ENCODE measurements around the gene UPB1.
"Not testable (repeated sequence)": the region's sequence is repeated elsewhere in the genome, so short reads cannot be mapped to it uniquely, and the experiment has no call there.

The UPB1 gene

GRCh38 chr22:24504956-24505736 is 10.0 kb downstream of the UPB1 start:
- no peak for DNase-seq

- DNase-seq, result no peak
Measured at GRCh38 chr22:24506802-24507438, 11.8 kb downstream of the UPB1 start.

- no peak for DNase-seq
Measured at GRCh38 chr22:24507716-24508115, 12.6 kb downstream of the UPB1 start.

GRCh38 chr22:24510637-24511625 is 15.8 kb downstream of the UPB1 start:
- no peak for DNase-seq

GRCh38 chr22:24512043-24512442 is 16.9 kb downstream of the UPB1 start:
- no peak for DNase-seq

GRCh38 chr22:24513378-24514240 is 18.5 kb downstream of the UPB1 start:
- DNase-seq, result no peak

GRCh38 chr22:24514241-24515026 is 19.3 kb downstream of the UPB1 start:
- no peak for DNase-seq

- DNase-seq, result no peak
Measured at GRCh38 chr22:24515027-24515338, 19.9 kb downstream of the UPB1 start.

GRCh38 chr22:24516301-24516737 is 21.2 kb downstream of the UPB1 start:
- DNase-seq, result no peak

GRCh38 chr22:24517446-24517845 is 22.3 kb downstream of the UPB1 start:
- DNase-seq, result no peak

- DNase-seq, result no peak
Measured at GRCh38 chr22:24518228-24518627, 23.1 kb downstream of the UPB1 start.

- no peak for DNase-seq
Measured at GRCh38 chr22:24518771-24519485, 23.8 kb downstream of the UPB1 start.

GRCh38 chr22:24519496-24519895 is 24.4 kb downstream of the UPB1 start:
- no peak for DNase-seq

- DNase-seq, result peak; percentile 37
Measured at GRCh38 chr22:24521791-24522245, 26.7 kb downstream of the UPB1 start.

- DNase-seq, result no peak
Measured at GRCh38 chr22:24523873-24524272, 28.7 kb downstream of the UPB1 start.

GRCh38 chr22:24525416-24526037 is 30.4 kb downstream of the UPB1 start:
- peak; percentile 80 for DNase-seq

GRCh38 chr22:24526191-24526590 is 31.1 kb downstream of the UPB1 start:
- DNase-seq, result no peak

- no peak for DNase-seq
Measured at GRCh38 chr22:24529898-24530297, 34.8 kb downstream of the UPB1 start.

- not testable (repeated sequence) for DNase-seq
Measured at GRCh38 chr22:24530968-24531367, 35.8 kb downstream of the UPB1 start.

- DNase-seq, result no peak
Measured at GRCh38 chr22:24532075-24532474, 36.9 kb downstream of the UPB1 start.
